ENCODE data around the gene CA9. TPM values are rescaled to one million over a fixed set of nuclear protein-coding genes. Genes with fewer than 3 reads are reported as not detected.

CA9 gene
- polyA plus RNA-seq, 4 donors: 0.09 to 172 (median 4.4) TPM

Other genes with a start within 250 kb of the CA9 start
- gene RUSC2, start 183.8 kb upstream of the CA9 start, polyA plus RNA-seq: 1 to 10 TPM; 2.2 to 8.9 (median 5.2) TPM
- 10 to 100 TPM; 22.4 to 53.0 (median 43.1) TPM for gene TESK1, start 68.7 kb upstream of the CA9 start, polyA plus RNA-seq
- gene CD72, start 55.5 kb upstream of the CA9 start, polyA plus RNA-seq: 1 to 10 TPM in 3 of 4 donors, under 1 TPM in 1; 0.54 to 2.3 (median 1.6) TPM
- gene SIT1, start 23.0 kb upstream of the CA9 start, polyA plus RNA-seq: 1 to 10 TPM in 3 of 4 donors, under 1 TPM in 1; 0.89 to 5.9 (median 1.4) TPM
- gene RMRP, start 15.9 kb upstream of the CA9 start, polyA plus RNA-seq: 100 to 1,000 TPM in 1 of 4 donors, not detected in 3; 269 TPM
- 10 to 100 TPM; 10.6 to 49.0 (median 27.3) TPM for gene CCDC107, start 15.6 kb upstream of the CA9 start, polyA plus RNA-seq
- 1 to 10 TPM in 2 of 4 donors, under 1 TPM in 2; 0.54 to 8.7 (median 3.3) TPM for gene ARHGEF39, start 8.7 kb upstream of the CA9 start, polyA plus RNA-seq
- 100 to 1,000 TPM in 1 of 4 donors, 10 to 100 TPM in 3; 23.0 to 253 (median 81.2) TPM for gene TPM2, start 16.0 kb downstream of the CA9 start, polyA plus RNA-seq
- 100 to 1,000 TPM in 1 of 4 donors, 10 to 100 TPM in 3; 82.1 to 103 (median 88.5) TPM for gene TLN1, start 58.3 kb downstream of the CA9 start, polyA plus RNA-seq
- 10 to 100 TPM; 22.3 to 31.2 (median 27.7) TPM for gene CREB3, start 58.7 kb downstream of the CA9 start, polyA plus RNA-seq
- gene GBA2, start 75.3 kb downstream of the CA9 start, polyA plus RNA-seq: 100 to 1,000 TPM in 3 of 4 donors, 10 to 100 TPM in 1; 63.4 to 176 (median 136) TPM
- 10 to 100 TPM in 3 of 4 donors, 1 to 10 TPM in 1; 8.1 to 20.9 (median 15.4) TPM for gene RGP1, start 75.4 kb downstream of the CA9 start, polyA plus RNA-seq
- gene MSMP, start 80.3 kb downstream of the CA9 start, polyA plus RNA-seq: under 1 TPM in 2 of 4 donors, not detected in 2; 0.18 to 0.52 TPM
- gene NPR2, start 117.7 kb downstream of the CA9 start, polyA plus RNA-seq: 10 to 100 TPM in 1 of 4 donors, 1 to 10 TPM in 2, under 1 TPM in 1; 0.89 to 12.0 (median 4.9) TPM
- under 1 TPM in 2 of 4 donors, not detected in 2; 0.49 to 0.72 TPM for gene SPAG8, start 138.3 kb downstream of the CA9 start, polyA plus RNA-seq
- gene HINT2, start 141.1 kb downstream of the CA9 start, polyA plus RNA-seq: 100 to 1,000 TPM in 2 of 4 donors, 10 to 100 TPM in 2; 34.4 to 138 (median 93.9) TPM
- gene FAM221B, start 154.8 kb downstream of the CA9 start, polyA plus RNA-seq: under 1 TPM in 1 of 4 donors, not detected in 3; 0.09 TPM
- 10 to 100 TPM in 1 of 4 donors, 1 to 10 TPM in 2, under 1 TPM in 1; 0.89 to 35.9 (median 4.5) TPM for gene TMEM8B, start 155.3 kb downstream of the CA9 start, polyA plus RNA-seq
- gene OR13J1, start 196.5 kb downstream of the CA9 start, polyA plus RNA-seq: under 1 TPM in 1 of 4 donors, not detected in 3; 0.19 TPM
- gene HRCT1, start 232.3 kb downstream of the CA9 start, polyA plus RNA-seq: 10 to 100 TPM in 1 of 4 donors, 1 to 10 TPM in 3; 1.8 to 17.8 (median 7.5) TPM
- under 1 TPM; 0.45 to 0.81 (median 0.54) TPM for gene SPAAR, start 235.6 kb downstream of the CA9 start, polyA plus RNA-seq